Mesothelial cell of epicardium (in vitro differentiated cells): Measurements from ENCODE around the gene IPO5. TPM values are rescaled to one million over a fixed set of nuclear protein-coding genes. Genes with fewer than 3 reads are reported as not detected.

ENCODE experiments used
- DNase-seq, 2 experiments: peaks; one replicate each; pipeline ENCODE4 v3.0.0; 2021; ENCODE audit warnings: low spot score in 2 of 2; ENCODE audit not compliant: unreplicated experiment in 2 of 2
- H3K27ac Mint-ChIP-seq: 2 replicates; pipeline ENCODE4 v1.8.0; 2021; ENCODE audit warnings: mixed read lengths
- H3K27me3 Mint-ChIP-seq: 2 replicates; pipeline ENCODE4 v1.8.0; 2021; ENCODE audit warnings: low read depth, mixed read lengths
- H3K36me3 Mint-ChIP-seq: 2 replicates; pipeline ENCODE4 v1.8.0; 2021; ENCODE audit warnings: mixed read lengths
- H3K4me1 Mint-ChIP-seq: 2 replicates; pipeline ENCODE4 v1.8.0; 2021; ENCODE audit warnings: mixed read lengths
- H3K4me3 Mint-ChIP-seq: 2 replicates; pipeline ENCODE4 v1.8.0; 2021; ENCODE audit warnings: mild to moderate bottlenecking, moderate library complexity, mixed read lengths
- H3K9me3 Mint-ChIP-seq: 2 replicates; pipeline ENCODE4 v1.8.0; 2021; ENCODE audit warnings: mixed read lengths
- CTCF ChIP-seq: fragments of 200-600 bp; sonication (generic); IDR thresholded peaks from one replicate; pipeline ENCODE4 v1.5.0; 2021; ENCODE audit warnings: antibody characterized with exemption; ENCODE audit not compliant: unreplicated experiment
- total RNA-seq: library from RNA; stranded (reverse); gene quantifications from 3 replicates; pipeline ENCODE4 v1.2.1, GENCODE V29; 2021

IPO5 gene
- total RNA-seq, 1 donor from 2014 or later: 172 TPM

- Mint-ChIP-seq H3K27me3 (no peaks in the 10 kb centered on the region), H3K27ac (no peak overlapping the region), H3K4me1 (peaks cover 6% of the 10 kb centered on the region), H3K36me3 (peaks cover 7% of the 10 kb centered on the region), H3K4me3 (no peak overlapping the region), H3K9me3 (peaks cover 12% of the 10 kb centered on the region)
- TF ChIP-seq CTCF: no peak
- no peak for DNase-seq
Measured at GRCh38 chr13:98054301-98054700, 100.8 kb downstream of the IPO5 start.

- H3K4me3 Mint-ChIP-seq: no peak overlapping the region
- DNase-seq: no peak
- no peak for TF ChIP-seq CTCF
- H3K27me3 Mint-ChIP-seq: no peaks in the 10 kb centered on the region
- H3K27ac Mint-ChIP-seq: no peak overlapping the region
- peaks cover 7% of the 10 kb centered on the region for H3K36me3 Mint-ChIP-seq
- peaks cover 12% of the 10 kb centered on the region for H3K9me3 Mint-ChIP-seq
- peaks cover 1% of the 10 kb centered on the region for H3K4me1 Mint-ChIP-seq
Measured at GRCh38 chr13:98055623-98056022, 102.1 kb downstream of the IPO5 start.

- DNase-seq: no peak
- no peak for TF ChIP-seq CTCF
- H3K36me3 Mint-ChIP-seq: peaks cover 7% of the 10 kb centered on the region
- H3K27ac Mint-ChIP-seq: no peak overlapping the region
- H3K4me3 Mint-ChIP-seq: no peak overlapping the region
- no peaks in the 10 kb centered on the region for H3K27me3 Mint-ChIP-seq
- H3K4me1 Mint-ChIP-seq: peaks cover 6% of the 10 kb centered on the region
- H3K9me3 Mint-ChIP-seq: peaks cover 12% of the 10 kb centered on the region
Measured at GRCh38 chr13:98056839-98057410, 103.5 kb downstream of the IPO5 start.

GRCh38 chr13:98059276-98059675 lies 105.8 kb downstream of the IPO5 start:
- H3K27me3 Mint-ChIP-seq: no peaks in the 10 kb centered on the region
- no peaks in the 10 kb centered on the region for H3K36me3 Mint-ChIP-seq
- no peak overlapping the region for H3K4me3 Mint-ChIP-seq
- TF ChIP-seq CTCF: no peak
- peaks cover under 1% of the 10 kb centered on the region for H3K9me3 Mint-ChIP-seq
- H3K27ac Mint-ChIP-seq: no peak overlapping the region
- DNase-seq: no peak
- H3K4me1 Mint-ChIP-seq: peaks cover 10% of the 10 kb centered on the region

- DNase-seq: no peak
- Mint-ChIP-seq H3K4me1 (peaks cover 12% of the 10 kb centered on the region), H3K27ac (peak overlapping the region; percentile 10), H3K27me3 (no peaks in the 10 kb centered on the region), H3K9me3 (no peaks in the 10 kb centered on the region), H3K4me3 (no peak overlapping the region), H3K36me3 (no peaks in the 10 kb centered on the region)
- no peak for TF ChIP-seq CTCF
Measured at GRCh38 chr13:98060282-98060681, 106.8 kb downstream of the IPO5 start.

- no peaks in the 10 kb centered on the region for H3K36me3 Mint-ChIP-seq
- DNase-seq: no peak
- H3K4me1 Mint-ChIP-seq: peaks cover 22% of the 10 kb centered on the region
- H3K27me3 Mint-ChIP-seq: no peaks in the 10 kb centered on the region
- H3K9me3 Mint-ChIP-seq: no peaks in the 10 kb centered on the region
- H3K27ac Mint-ChIP-seq: peak overlapping the region; percentile 34
- TF ChIP-seq CTCF: no peak
- H3K4me3 Mint-ChIP-seq: no peak overlapping the region
Measured at GRCh38 chr13:98065468-98065867, 112.0 kb downstream of the IPO5 start.
